NCI-H526 treated with DMSO at 0.1 percent for 48 hours (cell line): ENCODE data around the gene WDR11.
"Not testable (repeated sequence)": the region's sequence is repeated elsewhere in the genome, so short reads cannot be mapped to it uniquely, and the experiment has no call there.

Experiments
- DNase-seq: peaks from one replicate; lab custom pipeline; 2025; lab: John Stamatoyannopoulos, UW

WDR11 gene

GRCh38 chr10:120861178-120861855 is 10.2 kb downstream of the WDR11 start:
- DNase-seq, result no peak

- no peak for DNase-seq
These were observed 22.6 kb downstream of the WDR11 start for GRCh38 chr10:120873741-120874140.

GRCh38 chr10:120883071-120883470 is 31.9 kb downstream of the WDR11 start:
- no peak for DNase-seq

- no peak for DNase-seq
These were observed 36.3 kb downstream of the WDR11 start for GRCh38 chr10:120887482-120887881.

GRCh38 chr10:120891365-120891764 is 40.2 kb downstream of the WDR11 start:
- DNase-seq, result no peak

- no peak for DNase-seq
These were observed 43.4 kb downstream of the WDR11 start for GRCh38 chr10:120894556-120894955.

- no peak for DNase-seq
These were observed 46.2 kb downstream of the WDR11 start for GRCh38 chr10:120897343-120897742.

- no peak for DNase-seq
These were observed 54.1 kb downstream of the WDR11 start for GRCh38 chr10:120905268-120905667.

GRCh38 chr10:120917521-120918250 is 66.5 kb downstream of the WDR11 start:
- no peak for DNase-seq

GRCh38 chr10:120923886-120924285 is 72.7 kb downstream of the WDR11 start:
- not testable (repeated sequence) for DNase-seq

- no peak for DNase-seq
These were observed 75.4 kb downstream of the WDR11 start for GRCh38 chr10:120926611-120927010.

GRCh38 chr10:120927352-120927751 is 76.2 kb downstream of the WDR11 start:
- no peak for DNase-seq

- DNase-seq, result no peak
These were observed 78.0 kb downstream of the WDR11 start for GRCh38 chr10:120929166-120929565.

- no peak for DNase-seq
These were observed 80.3 kb downstream of the WDR11 start for GRCh38 chr10:120931423-120931822.

GRCh38 chr10:120931999-120932398 is 80.8 kb downstream of the WDR11 start:
- no peak for DNase-seq

GRCh38 chr10:120938822-120939221 is 87.7 kb downstream of the WDR11 start:
- no peak for DNase-seq

GRCh38 chr10:120940299-120940900 is 89.2 kb downstream of the WDR11 start:
- peak; percentile 1 for DNase-seq

GRCh38 chr10:120941501-120941900 is 90.3 kb downstream of the WDR11 start:
- no peak for DNase-seq

GRCh38 chr10:120942806-120943413 is 91.7 kb downstream of the WDR11 start:
- DNase-seq, result peak; percentile 18

- no peak for DNase-seq
These were observed 92.4 kb downstream of the WDR11 start for GRCh38 chr10:120943542-120943941.

GRCh38 chr10:120944586-120945125 is 93.5 kb downstream of the WDR11 start:
- DNase-seq, result no peak

- DNase-seq, result no peak
These were observed 94.0 kb downstream of the WDR11 start for GRCh38 chr10:120945182-120945581.
